ENCODE results near the gene LSM12.
"Not testable (repeated sequence)": the region's sequence is repeated elsewhere in the genome, so short reads cannot be mapped to it uniquely, and the experiment has no call there.

The LSM12 gene

DNA sequence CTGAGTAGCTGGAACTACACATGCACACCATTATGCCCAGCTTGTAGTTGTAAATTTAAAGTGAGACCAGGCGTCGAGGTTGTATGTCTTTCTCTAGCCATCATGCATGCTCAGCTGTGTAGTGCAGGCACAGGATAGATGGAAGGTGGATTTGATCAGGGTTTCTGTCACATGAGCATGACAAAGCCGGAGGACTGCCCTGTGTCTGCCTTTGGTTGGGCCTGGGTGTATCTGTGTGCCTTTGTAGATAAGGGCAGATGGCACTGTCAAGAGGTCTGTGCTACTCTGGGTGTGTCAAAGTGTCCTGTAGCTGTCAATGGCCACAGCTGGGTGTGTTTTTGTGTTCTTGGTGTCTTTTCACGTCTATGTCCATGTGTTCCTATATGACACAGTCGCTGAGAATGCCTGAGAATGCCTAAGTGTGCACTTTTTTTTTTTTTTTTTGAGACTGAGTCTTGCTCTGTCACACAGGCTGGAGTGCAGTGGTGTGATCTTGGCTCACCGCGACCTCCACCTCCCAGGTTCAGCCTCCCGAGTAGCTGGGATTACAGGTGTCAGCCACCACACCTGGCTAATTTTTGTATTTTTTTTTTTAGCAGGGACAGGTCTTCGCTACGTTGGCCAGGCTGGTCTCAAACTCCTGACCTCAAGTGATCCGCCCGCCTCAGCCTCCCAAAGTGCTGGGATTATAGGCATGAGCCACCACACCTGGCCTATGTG lies 66.2 kb downstream of the LSM12 start:
- Histone ChIP-seq H3K27me3 (replicated peaks in 2 of 5; ENCODE audit: control insufficient read depth in 4 of 5, insufficient read depth in 5 of 5, low read length in 4 of 5) (peaks cover 6 to 50% (median 26%) of the 10 kb centered on the region in 5 experiments), H3K36me3 (ENCODE audit: control insufficient read depth in 4 of 4, insufficient read depth in 4 of 4, low read length in 3 of 4) (no peaks in the 10 kb centered on the region), H3K9me3 (ENCODE audit: control extremely low read depth in 1 of 5, control insufficient read depth in 4 of 5, insufficient read depth in 2 of 5, low read depth in 1 of 5, low read length in 4 of 5) (no peaks in the 10 kb centered on the region), H3K27ac (ENCODE audit: insufficient read depth in 1 of 2, low read depth in 1 of 2, low read length in 2 of 2, poor library complexity in 1 of 2, severe bottlenecking in 2 of 2) (no peak overlapping the region), H3K4me3 (ENCODE audit: control insufficient read depth in 1 of 7, extremely low read depth in 1 of 7, insufficient read depth in 4 of 7, low read depth in 2 of 7, low read length in 6 of 7) (no peak overlapping the region), H3K4me1 (ENCODE audit: control extremely low read depth in 1 of 4, control insufficient read depth in 4 of 4, insufficient read depth in 4 of 4, low read length in 3 of 4) (peaks cover 0 to 13% (median 10%) of the 10 kb centered on the region in 4 experiments)
- ChIA-PET CTCF (interaction anchor here (0.9 to 14.2 kb wide), 4 partner anchors 8 to 121 kb away, joined by 3 to 218 read pairs (median 24); partner anchors contain the start of genes PPY and TMEM101), POLR2A (no interaction called here)
- WGBS (ENCODE audit: insufficient coverage), result 93% methylated on average over 7 of the region's 12 CpGs
- peak in 1 of 3 donors; percentile 51 for DNase-seq

- 97% methylated on average over 4 of the region's 4 CpGs for WGBS (ENCODE audit: insufficient coverage)
- Histone ChIP-seq H3K4me1 (ENCODE audit: control extremely low read depth in 1 of 4, control insufficient read depth in 4 of 4, insufficient read depth in 4 of 4, low read length in 3 of 4) (peaks cover 0 to 10% (median 6%) of the 10 kb centered on the region in 4 experiments), H3K36me3 (ENCODE audit: control insufficient read depth in 4 of 4, insufficient read depth in 4 of 4, low read length in 3 of 4) (no peaks in the 10 kb centered on the region), H3K27me3 (replicated peaks in 2 of 5; ENCODE audit: control insufficient read depth in 4 of 5, insufficient read depth in 5 of 5, low read length in 4 of 5) (peaks cover 6 to 48% (median 25%) of the 10 kb centered on the region in 5 experiments), H3K9me3 (ENCODE audit: control extremely low read depth in 1 of 5, control insufficient read depth in 4 of 5, insufficient read depth in 2 of 5, low read depth in 1 of 5, low read length in 4 of 5) (no peaks in the 10 kb centered on the region), H3K4me3 (ENCODE audit: control insufficient read depth in 1 of 7, extremely low read depth in 1 of 7, insufficient read depth in 4 of 7, low read depth in 2 of 7, low read length in 6 of 7) (no peak overlapping the region), H3K27ac (ENCODE audit: insufficient read depth in 1 of 2, low read depth in 1 of 2, low read length in 2 of 2, poor library complexity in 1 of 2, severe bottlenecking in 2 of 2) (no peak overlapping the region)
- DNase-seq, result no peak
- ChIA-PET POLR2A (no interaction called here), CTCF (interaction anchor here (1.4 to 14.2 kb wide), 4 partner anchors 12 to 120 kb away, joined by 5 to 218 read pairs (median 24); partner anchors contain the start of gene PPY)
Measured at GRCh38 chr17:43999024-43999423, 67.4 kb downstream of the LSM12 start.

DNA sequence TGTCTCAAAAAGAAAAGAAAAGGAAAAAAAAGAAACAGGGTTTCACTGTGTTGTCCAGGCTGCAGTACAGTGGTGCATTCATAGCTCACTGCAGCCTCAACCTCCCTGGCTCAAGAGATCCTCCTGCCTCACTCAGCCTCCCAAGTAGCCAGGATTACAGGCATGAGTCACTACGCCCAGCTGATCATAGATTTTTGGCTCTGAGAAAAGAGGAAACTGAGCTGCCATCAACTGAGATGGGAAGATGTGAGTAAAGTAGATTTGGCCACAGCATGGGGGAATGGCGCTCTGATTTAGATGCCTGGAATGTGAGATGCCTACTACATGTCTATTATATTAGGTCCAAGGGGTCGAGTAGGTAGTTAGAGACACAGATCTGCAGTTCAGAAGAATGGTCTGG lies 67.9 kb downstream of the LSM12 start:
- Histone ChIP-seq H3K4me3 (ENCODE audit: control insufficient read depth in 1 of 7, extremely low read depth in 1 of 7, insufficient read depth in 4 of 7, low read depth in 2 of 7, low read length in 6 of 7) (no peak overlapping the region), H3K27me3 (replicated peaks in 2 of 5; ENCODE audit: control insufficient read depth in 4 of 5, insufficient read depth in 5 of 5, low read length in 4 of 5) (peaks cover 6 to 47% (median 25%) of the 10 kb centered on the region in 5 experiments), H3K36me3 (ENCODE audit: control insufficient read depth in 4 of 4, insufficient read depth in 4 of 4, low read length in 3 of 4) (no peaks in the 10 kb centered on the region), H3K9me3 (ENCODE audit: control extremely low read depth in 1 of 5, control insufficient read depth in 4 of 5, insufficient read depth in 2 of 5, low read depth in 1 of 5, low read length in 4 of 5) (no peaks in the 10 kb centered on the region), H3K4me1 (ENCODE audit: control extremely low read depth in 1 of 4, control insufficient read depth in 4 of 4, insufficient read depth in 4 of 4, low read length in 3 of 4) (peaks cover 0 to 10% (median 6%) of the 10 kb centered on the region in 4 experiments), H3K27ac (ENCODE audit: insufficient read depth in 1 of 2, low read depth in 1 of 2, low read length in 2 of 2, poor library complexity in 1 of 2, severe bottlenecking in 2 of 2) (no peak overlapping the region)
- WGBS (ENCODE audit: insufficient coverage), result 89% methylated on average over 1 of the region's 3 CpGs
- peak in 2 of 3 donors; percentile 49 to 55 for DNase-seq
- ChIA-PET POLR2A (interaction anchor here (0.6 kb wide), 1 partner anchor 450 kb away, joined by 4 read pairs; no protein-coding TSS in a partner anchor), CTCF (interaction anchor here (1.4 to 14.2 kb wide), 4 partner anchors 12 to 119 kb away, joined by 5 to 218 read pairs (median 24); partner anchors contain the start of gene PPY)

- DNase-seq; H3K4me3 ChIP-seq (ENCODE audit: control insufficient read depth in 1 of 7, extremely low read depth in 1 of 7, insufficient read depth in 4 of 7, low read depth in 2 of 7, low read length in 6 of 7); H3K9me3 ChIP-seq (ENCODE audit: control extremely low read depth in 1 of 5, control insufficient read depth in 4 of 5, insufficient read depth in 2 of 5, low read depth in 1 of 5, low read length in 4 of 5); H3K27ac ChIP-seq (ENCODE audit: insufficient read depth in 1 of 2, low read depth in 1 of 2, low read length in 2 of 2, poor library complexity in 1 of 2, severe bottlenecking in 2 of 2); H3K36me3 ChIP-seq (ENCODE audit: control insufficient read depth in 4 of 4, insufficient read depth in 4 of 4, low read length in 3 of 4); POLR2A ChIA-PET: not testable (repeated sequence)
- Histone ChIP-seq H3K27me3 (replicated peaks in 2 of 5; ENCODE audit: control insufficient read depth in 4 of 5, insufficient read depth in 5 of 5, low read length in 4 of 5) (peaks cover 3 to 33% (median 17%) of the 10 kb centered on the region in 5 experiments), H3K4me1 (ENCODE audit: control extremely low read depth in 1 of 4, control insufficient read depth in 4 of 4, insufficient read depth in 4 of 4, low read length in 3 of 4) (peaks cover 0 to 10% (median 6%) of the 10 kb centered on the region in 4 experiments)
- 96% methylated on average over 4 of the region's 5 CpGs for WGBS (ENCODE audit: insufficient coverage)
- CTCF ChIA-PET, result interaction anchor here (1.2 to 14.2 kb wide), 8 partner anchors 10 to 118 kb away, joined by 3 to 218 read pairs (median 6); partner anchors contain the start of gene PPY
Measured at GRCh38 chr17:43997180-43997579, 69.3 kb downstream of the LSM12 start.

DNA sequence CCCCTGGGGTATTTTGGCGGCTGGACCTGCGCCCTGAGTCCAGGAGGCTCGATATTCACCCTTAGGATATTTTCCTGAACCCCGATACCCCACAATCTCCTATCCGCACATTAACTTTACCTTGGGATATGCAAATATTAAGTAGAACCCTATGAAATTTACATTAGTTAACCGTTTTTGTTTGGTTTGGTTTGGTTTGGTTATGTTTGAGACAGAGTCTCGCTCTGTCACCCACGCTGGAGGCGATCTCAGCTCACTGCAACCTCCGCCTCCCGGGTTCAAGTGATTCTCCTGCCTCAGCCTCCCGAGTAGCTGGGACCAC lies 71.4 kb downstream of the LSM12 start:
- ChIA-PET CTCF (interaction anchor here (0.6 to 14.2 kb wide), 13 partner anchors 11 to 794 kb away, joined by 3 to 218 read pairs (median 6); partner anchors contain the start of gene PPY), POLR2A (interaction anchor here (0.8 kb wide), 1 partner anchor 57 kb away, joined by 3 read pairs; no protein-coding TSS in a partner anchor)
- Histone ChIP-seq H3K27me3 (replicated peaks in 2 of 5; ENCODE audit: control insufficient read depth in 4 of 5, insufficient read depth in 5 of 5, low read length in 4 of 5) (peaks cover 0 to 29% (median 14%) of the 10 kb centered on the region in 5 experiments), H3K9me3 (ENCODE audit: control extremely low read depth in 1 of 5, control insufficient read depth in 4 of 5, insufficient read depth in 2 of 5, low read depth in 1 of 5, low read length in 4 of 5) (no peaks in the 10 kb centered on the region), H3K36me3 (ENCODE audit: control insufficient read depth in 4 of 4, insufficient read depth in 4 of 4, low read length in 3 of 4) (no peaks in the 10 kb centered on the region), H3K27ac (ENCODE audit: insufficient read depth in 1 of 2, low read depth in 1 of 2, low read length in 2 of 2, poor library complexity in 1 of 2, severe bottlenecking in 2 of 2) (no peak overlapping the region), H3K4me1 (ENCODE audit: control extremely low read depth in 1 of 4, control insufficient read depth in 4 of 4, insufficient read depth in 4 of 4, low read length in 3 of 4) (peaks cover 0 to 10% (median 6%) of the 10 kb centered on the region in 4 experiments), H3K4me3 (ENCODE audit: control insufficient read depth in 1 of 7, extremely low read depth in 1 of 7, insufficient read depth in 4 of 7, low read depth in 2 of 7, low read length in 6 of 7) (peak overlapping the region in 1 of 7 experiments; percentile 72)
- DNase-seq, result no peak
- WGBS (ENCODE audit: insufficient coverage), result 0% methylated on average over 1 of the region's 12 CpGs

GRCh38 chr17:43994272-43995149 lies 72.0 kb downstream of the LSM12 start:
- peaks cover 0 to 10% (median 6%) of the 10 kb centered on the region in 4 experiments for H3K4me1 ChIP-seq (ENCODE audit: control extremely low read depth in 1 of 4, control insufficient read depth in 4 of 4, insufficient read depth in 4 of 4, low read length in 3 of 4)
- POLR2A ChIA-PET, result interaction anchor here (0.8 kb wide), 1 partner anchor 56 kb away, joined by 3 read pairs; no protein-coding TSS in a partner anchor
- no peaks in the 10 kb centered on the region for H3K36me3 ChIP-seq (ENCODE audit: control insufficient read depth in 4 of 4, insufficient read depth in 4 of 4, low read length in 3 of 4)
- peak; percentile 69 to 76 (median 70) for DNase-seq
- no peak overlapping the region for H3K27ac ChIP-seq (ENCODE audit: insufficient read depth in 1 of 2, low read depth in 1 of 2, low read length in 2 of 2, poor library complexity in 1 of 2, severe bottlenecking in 2 of 2)
- H3K4me3 ChIP-seq (ENCODE audit: control insufficient read depth in 1 of 7, extremely low read depth in 1 of 7, insufficient read depth in 4 of 7, low read depth in 2 of 7, low read length in 6 of 7), result peak overlapping the region in 3 of 7 experiments; percentile 50 to 72 (median 59)
- H3K27me3 ChIP-seq (replicated peaks in 2 of 5; ENCODE audit: control insufficient read depth in 4 of 5, insufficient read depth in 5 of 5, low read length in 4 of 5), result peaks cover 0 to 29% (median 13%) of the 10 kb centered on the region in 5 experiments
- no peaks in the 10 kb centered on the region for H3K9me3 ChIP-seq (ENCODE audit: control extremely low read depth in 1 of 5, control insufficient read depth in 4 of 5, insufficient read depth in 2 of 5, low read depth in 1 of 5, low read length in 4 of 5)
- 7% methylated on average over 47 of the region's 52 CpGs for WGBS (ENCODE audit: insufficient coverage)
- CTCF ChIA-PET, result interaction anchor here (0.8 to 14.2 kb wide), 16 partner anchors 10 to 136 kb away, joined by 3 to 218 read pairs (median 5); partner anchors contain the start of gene PPY

All from common myeloid progenitor, CD34-positive (primary cell).